ENCODE data around the gene NCAPD3.

GRCh38 chr11:134131628-134132244 lies 92.0 kb downstream of the NCAPD3 start:
- TF ChIP-seq CTCF (conservative IDR thresholded peaks at IDR 0.05 in 1 of 2, IDR thresholded peaks at IDR 0.05 in 1 of 2; ENCODE audit: low read depth in 1 of 2, low read length in 2 of 2), result no peak
- no peak for TF ChIP-seq EZH2 (IDR thresholded peaks at IDR 0.05; ENCODE audit: low read length, missing control alignments)

Measured in fibroblast of lung (primary cell).